ENCODE results near the gene DNPEP.
A peak's percentile ranks its signal among the peaks of the same experiment; 100 is the strongest.

DNPEP gene

GRCh38 chr2:219362524-219363164, 25.1 kb downstream of the DNPEP start:
- DNase-seq, result peak in 4 of 56 donors; percentile 1 to 13 (median 10)

- no peak for DNase-seq
These were observed 25.6 kb downstream of the DNPEP start for GRCh38 chr2:219362072-219362471.

GRCh38 chr2:219358170-219359075, 29.3 kb downstream of the DNPEP start:
- DNase-seq, result peak in 3 of 56 donors; percentile 9 to 40 (median 16)

- no peak for DNase-seq
These were observed 30.9 kb downstream of the DNPEP start for GRCh38 chr2:219356834-219357233.

GRCh38 chr2:219354582-219354981, 33.1 kb downstream of the DNPEP start:
- DNase-seq, result no peak

- DNase-seq, result no peak
These were observed 34.6 kb downstream of the DNPEP start for GRCh38 chr2:219353129-219353528.

- DNase-seq, result peak in 36 of 56 donors; percentile 4 to 86 (median 38)
These were observed 35.2 kb downstream of the DNPEP start for GRCh38 chr2:219352448-219353023.

- DNase-seq, result peak in 1 of 56 donors; percentile 2
These were observed 36.9 kb downstream of the DNPEP start for GRCh38 chr2:219350710-219351221.

- DNase-seq, result no peak
These were observed 37.5 kb downstream of the DNPEP start for GRCh38 chr2:219350215-219350614.

- DNase-seq, result peak in 18 of 56 donors; percentile 7 to 60 (median 26)
These were observed 42.8 kb downstream of the DNPEP start for GRCh38 chr2:219344751-219345430.

GRCh38 chr2:219335373-219335786, 52.3 kb downstream of the DNPEP start:
- DNase-seq, result peak in 30 of 56 donors; percentile 14 to 87 (median 45)

GRCh38 chr2:219334076-219334475, 53.6 kb downstream of the DNPEP start:
- DNase-seq, result no peak

- peak in 9 of 56 donors; percentile 2 to 43 (median 18) for DNase-seq
These were observed 55.2 kb downstream of the DNPEP start, which contains the start of gene RESP18 for GRCh38 chr2:219332542-219332941. RESP18 (minus strand) TSS chr2:219332744.

- DNase-seq, result peak in 23 of 56 donors; percentile 4 to 72 (median 40)
These were observed 56.0 kb downstream of the DNPEP start for GRCh38 chr2:219331560-219332213.

GRCh38 chr2:219327719-219328118, 60.0 kb downstream of the DNPEP start:
- peak in 21 of 56 donors; percentile 6 to 56 (median 26) for DNase-seq

- DNase-seq, result no peak
These were observed 61.9 kb downstream of the DNPEP start for GRCh38 chr2:219325657-219326315.

GRCh38 chr2:219325136-219325535, 62.6 kb downstream of the DNPEP start:
- no peak for DNase-seq

- no peak for DNase-seq
These were observed 64.3 kb downstream of the DNPEP start for GRCh38 chr2:219323434-219323833.
